GM12878 (cell line): Measurements from ENCODE around the gene SGIP1. TPM values are rescaled to one million over a fixed set of nuclear protein-coding genes. Genes with fewer than 3 reads are reported as not detected.

Experiments used
- ATAC-seq: fragments of 200-7000 bp; cut with Tn5 transposase; 3 replicates; pipeline ENCODE4 v1.9.1; 2020; ENCODE audit warnings: mild to moderate bottlenecking, moderate library complexity
- BruUV-seq: library from RNA; stranded (reverse); fragments of 400-500 nt; replicated peaks from 2 replicates; lab custom pipeline; 2021; lab: Mats Ljungman, UMichigan
- CTCF ChIA-PET: fragments of 300-600 bp; sonication (Branson Sonifier 250); formaldehyde crosslinking; extraction: SDS; loops from one replicate; lab custom pipeline; 2021; ENCODE audit warnings: inconsistent platforms; lab: Yijun Ruan, JAX
- POLR2A ChIA-PET: fragments of 350-600 bp; formaldehyde crosslinking; extraction: SDS; loops from one replicate; lab custom pipeline; 2021; ENCODE audit warnings: inconsistent platforms; lab: Charles Lee
- RAD21 ChIA-PET: fragments of 300-600 bp; sonication (Branson Sonifier 250); formaldehyde crosslinking; loops from one replicate; lab custom pipeline; 2023; ENCODE audit warnings: antibody characterized with exemption; ENCODE audit not compliant: unreplicated experiment; lab: Charles Lee
- SMC1A ChIA-PET: fragments of 300-600 bp; sonication (Branson Sonifier 250); formaldehyde crosslinking; loops from one replicate; lab custom pipeline; 2023; ENCODE audit not compliant: unreplicated experiment, uncharacterized antibody; lab: Charles Lee
- DNase-seq: peaks from one replicate; pipeline ENCODE4 v3.0.0-alpha.2; 2011; ENCODE audit warnings: low read depth, low spot score
- FAIRE-seq: peaks from 3 replicates; lab custom pipeline; 2011; peaks lifted over from hg19 to GRCh38; lab: Jason Lieb, UNC
- H2AFZ ChIP-seq: 2 replicates; pipeline ENCODE4 v1.6.0; 2011; ENCODE audit warnings: low read depth, low read length, control low read depth; ENCODE audit not compliant: control insufficient read depth
- H3K27ac ChIP-seq: 2 replicates; pipeline ENCODE4 v1.5.1; 2011; ENCODE audit warnings: control low read depth; ENCODE audit not compliant: control insufficient read depth, insufficient read depth
- H3K27me3 ChIP-seq, 2 experiments: replicated peaks in 1 of 2; 2 replicates each; pipeline versions ENCODE4 v1.6.0 to v1.6.1; 2011; ENCODE audit warnings: low read length in 1 of 2; ENCODE audit not compliant: control insufficient read depth in 2 of 2, insufficient read depth in 2 of 2
- H3K36me3 ChIP-seq, 2 experiments: 2 replicates each; pipeline ENCODE4 v1.5.1; 2011; ENCODE audit warnings: low read length in 1 of 2; ENCODE audit not compliant: control insufficient read depth in 2 of 2, insufficient read depth in 2 of 2
- H3K4me1 ChIP-seq: 2 replicates; pipeline ENCODE4 v1.6.1; 2011; ENCODE audit warnings: mild to moderate bottlenecking, low read length, moderate library complexity, mixed read lengths; ENCODE audit not compliant: control insufficient read depth, insufficient read depth
- H3K4me2 ChIP-seq: 2 replicates; pipeline ENCODE4 v1.6.0; 2011; ENCODE audit warnings: control low read depth; ENCODE audit not compliant: control insufficient read depth, insufficient read depth
- H3K4me3 ChIP-seq: fragments of 200-600 bp; sonication (generic); 2 replicates; pipeline ENCODE4 v1.5.1; 2016
- H3K79me2 ChIP-seq: 2 replicates; pipeline ENCODE4 v1.6.0; 2011; ENCODE audit warnings: low read length; ENCODE audit not compliant: control insufficient read depth, insufficient read depth
- H3K9ac ChIP-seq: 2 replicates; pipeline ENCODE4 v1.8.0; 2011; ENCODE audit warnings: low read length, control low read depth, mixed read lengths; ENCODE audit not compliant: control insufficient read depth, insufficient read depth
- H3K9me3 ChIP-seq: replicated peaks from 3 replicates; pipeline ENCODE4 v1.5.1; 2011; ENCODE audit warnings: mild to moderate bottlenecking, low read length; ENCODE audit not compliant: control insufficient read depth, insufficient read depth
- H4K20me1 ChIP-seq: 2 replicates; pipeline ENCODE4 v1.6.0; 2011; ENCODE audit not compliant: control insufficient read depth, insufficient read depth
- MTA2 ChIP-seq: fragments of 450-650 bp; IDR thresholded peaks from 2 replicates; pipeline ENCODE4 v1.6.1; 2016; ENCODE audit warnings: low read depth, mild to moderate bottlenecking, moderate library complexity
- NR2C1 ChIP-seq: fragments of 450-650 bp; IDR thresholded peaks from 2 replicates; pipeline ENCODE4 v1.6.1; 2017; ENCODE audit warnings: antibody characterized with exemption, mild to moderate bottlenecking, moderate library complexity
- SUPT20H ChIP-seq: IDR thresholded peaks from 2 replicates; pipeline ENCODE4 v1.6.1; 2011; ENCODE audit warnings: low read depth, mild to moderate bottlenecking, low read length, moderate library complexity, borderline replicate concordance; ENCODE audit not compliant: control insufficient read depth
- TBL1XR1 ChIP-seq: IDR thresholded peaks from 2 replicates; pipeline ENCODE4 v1.6.1; 2012; ENCODE audit warnings: low read depth, low read length, improper control_type of control experiment
- TCF7 ChIP-seq: IDR thresholded peaks from 2 replicates; pipeline ENCODE4 v1.6.1; 2014; ENCODE audit warnings: antibody characterized with exemption, borderline replicate concordance
- YBX1 ChIP-seq: fragments of 450-650 bp; IDR thresholded peaks from 2 replicates; pipeline ENCODE4 v1.6.1; 2016; ENCODE audit warnings: antibody characterized with exemption
- ZNF274 ChIP-seq: IDR thresholded peaks from one replicate; pipeline ENCODE4 v1.8.0; 2011; ENCODE audit not compliant: insufficient read length, insufficient read depth
- WGBS: methylation state at CpG from one replicate; pipeline ENCODE4 v1.1.6; 2016; ENCODE audit warnings: low lambda C conversion rate; ENCODE audit not compliant: insufficient replicate concordance, insufficient coverage; ENCODE audit errors: missing lambda C conversion rate; 5-methylcytosine and 5-hydroxymethylcytosine counted together
- in situ Hi-C: fragments of 300-500 bp; cut with MboI; formaldehyde crosslinking; loops from 9 replicates; pipeline ENCODE4 v1.14.3; 2018; ENCODE audit warnings: mixed read lengths
- intact Hi-C: fragments of 100-400 bp; cut with micrococcal nuclease; formaldehyde crosslinking; loops from one replicate; pipeline ENCODE4 v1.14.2; 2022; ENCODE audit not compliant: unreplicated experiment
- polyA plus RNA-seq, 11 experiments: library from polyadenylated mRNA; depleted of rRNA in 4 of 11; unstranded in 6 of 11; stranded (reverse) in 5 of 11; fragments of >200 nt; fragmentation: Nextera tagmentation in 4 of 11; fragmentation: Illumina TruSeq in 1 of 11; extraction: Ambion mirVana in 4 of 11; extraction: Trizol in 1 of 11; gene quantifications; 1 replicate in 1 of 11; 2 replicates in 10 of 11; pipeline versions ENCODE4 v1.2.1 to v1.2.3, GENCODE V29; 2011 to 2016; ENCODE audit warnings: inconsistent platforms in 2 of 11, missing spikeins in 2 of 11, low read depth in 1 of 11
- total RNA-seq, 4 experiments: library from RNA; depleted of rRNA in 3 of 4; stranded (reverse); fragments of >200 nt in 3 of 4; fragmentation: Illumina TruSeq in 1 of 4; extraction: Trizol in 1 of 4; gene quantifications; 2 replicates each; pipeline versions ENCODE4 v1.2.1 to v1.2.3, GENCODE V29; 2013 to 2021
- TF ChIP-seq, protein P1 (sequence below): IDR thresholded peaks from 2 replicates; pipeline ENCODE4 v1.6.1; 2011; ENCODE audit warnings: low read depth, low read length, improper control_type of control experiment, borderline replicate concordance

SGIP1 gene
- total and polyA plus RNA-seq, 10 of the 15 experiments (the other 5 are each of a cell fraction or from before 2014, with no cell fraction given), result 0.15 TPM; not detected in 9

DNA sequence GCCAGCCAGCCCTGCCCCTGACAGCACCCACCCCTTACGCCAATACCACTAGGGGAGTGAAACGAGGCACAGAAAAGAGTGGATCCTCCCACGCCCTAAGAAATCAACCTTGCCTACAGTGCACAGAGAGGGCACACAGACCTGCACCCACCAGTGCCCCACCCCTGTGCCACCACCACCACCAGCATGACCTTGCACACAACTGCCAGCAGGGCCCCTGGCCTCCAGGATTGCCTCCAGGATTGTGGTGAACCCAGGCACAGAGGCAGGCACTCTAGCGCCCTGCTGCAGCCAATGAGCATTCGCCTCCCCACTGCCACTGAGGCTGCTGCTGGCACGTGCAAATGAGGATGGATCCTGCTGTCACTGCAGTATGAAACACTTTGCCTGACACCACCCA lies 23.5 kb upstream of the SGIP1 start:
- no peak overlapping the region for H3K4me2 ChIP-seq
- H3K27ac ChIP-seq, result no peak overlapping the region
- POLR2A ChIA-PET, result no interaction called here
- H3K9ac ChIP-seq, result no peak overlapping the region
- CTCF ChIA-PET, result no interaction called here
- no peaks in the 10 kb centered on the region for H3K4me1 ChIP-seq
- H2AFZ ChIP-seq, result no peak overlapping the region
- SMC1A ChIA-PET, result no interaction called here
- intact Hi-C loops (no loop called here), in situ Hi-C loops (no loop called here)
- RAD21 ChIA-PET, result no interaction called here
- no peaks in the 10 kb centered on the region for H3K36me3 ChIP-seq
- H3K79me2 ChIP-seq, result no peaks in the 10 kb centered on the region
- 0 out of 4 replicates have a peak, but pooled peaks cover 0 to 1% of the 10 kb centered on the region in 2 experiments for H3K27me3 ChIP-seq
- DNase-seq (no peak), FAIRE-seq (no peak), ATAC-seq (no peak)
- H4K20me1 ChIP-seq, result no peaks in the 10 kb centered on the region
- no peak overlapping the region for H3K4me3 ChIP-seq
- TF ChIP-seq SUPT20H (no peak), TCF7 (no peak), ZNF274 (no peak), MTA2 (no peak), YBX1 (no peak)
- TF ChIP-seq, protein P1, sequence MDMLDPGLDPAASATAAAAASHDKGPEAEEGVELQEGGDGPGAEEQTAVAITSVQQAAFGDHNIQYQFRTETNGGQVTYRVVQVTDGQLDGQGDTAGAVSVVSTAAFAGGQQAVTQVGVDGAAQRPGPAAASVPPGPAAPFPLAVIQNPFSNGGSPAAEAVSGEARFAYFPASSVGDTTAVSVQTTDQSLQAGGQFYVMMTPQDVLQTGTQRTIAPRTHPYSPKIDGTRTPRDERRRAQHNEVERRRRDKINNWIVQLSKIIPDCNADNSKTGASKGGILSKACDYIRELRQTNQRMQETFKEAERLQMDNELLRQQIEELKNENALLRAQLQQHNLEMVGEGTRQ, result no peak
- no TSS peak for BruUV-seq
- H3K9me3 ChIP-seq, result no peaks in the 10 kb centered on the region
- 18% methylated on average over 6 of the region's 6 CpGs for WGBS

GRCh38 chr1:66511118-66511517 lies 22.8 kb upstream of the SGIP1 start:
- TF ChIP-seq NR2C1 (no peak), TBL1XR1 (no peak)
- no peak overlapping the region for H3K4me3 ChIP-seq
- H3K27me3 ChIP-seq, result 0 out of 4 replicates have a peak, but pooled peaks cover 0 to under 1% of the 10 kb centered on the region in 2 experiments
- H3K27ac ChIP-seq, result no peak overlapping the region
- SMC1A ChIA-PET, result no interaction called here
- no peaks in the 10 kb centered on the region for H3K9me3 ChIP-seq
- no peak overlapping the region for H3K9ac ChIP-seq
- no peaks in the 10 kb centered on the region for H3K79me2 ChIP-seq
- POLR2A ChIA-PET, result no interaction called here
- no TSS peak for BruUV-seq
- CTCF ChIA-PET, result no interaction called here
- no peak for DNase-seq
- no peak for ATAC-seq
- RAD21 ChIA-PET, result no interaction called here
- 0% methylated on average over 1 of the region's 1 CpG for WGBS
- H3K4me2 ChIP-seq, result no peak overlapping the region
- in situ Hi-C loops (no loop called here), intact Hi-C loops (no loop called here)
- H4K20me1 ChIP-seq, result no peaks in the 10 kb centered on the region
- FAIRE-seq, result no peak
- H3K36me3 ChIP-seq, result no peaks in the 10 kb centered on the region
- H3K4me1 ChIP-seq, result no peaks in the 10 kb centered on the region
- no peak overlapping the region for H2AFZ ChIP-seq
